Measurements from ENCODE around the gene CNTNAP5. TPM values are rescaled to one million over a fixed set of nuclear protein-coding genes. Genes with fewer than 3 reads are reported as not detected.

CNTNAP5 gene
- total and polyA plus RNA-seq, 2 of the 8 experiments (the other 6 are each of a cell fraction or from before 2014, with no cell fraction given) = 0.11 to 0.76 TPM

- Histone ChIP-seq H3K18ac (ENCODE audit: extremely low read depth, low read length) (no peak overlapping the region), H2BK12ac (ENCODE audit: low read depth, low read length) (no peak overlapping the region), H3K23me2 (ENCODE audit: low read depth, low read length) (no peaks in the 10 kb centered on the region), H3K4ac (replicated peaks; ENCODE audit: insufficient read length, low read depth, low read length) (no peak overlapping the region), H3K9ac (replicated peaks in 1 of 4; ENCODE audit: extremely low read depth in 1 of 4, low read depth in 3 of 4, low read length in 3 of 4) (no peak overlapping the region), H3K4me2 (ENCODE audit: insufficient read depth in 1 of 2, low read depth in 2 of 2, low read length in 2 of 2) (no peak overlapping the region), H3K9me3 (ENCODE audit: insufficient read depth in 2 of 2, low read depth in 1 of 2, low read length in 1 of 2) (no peaks in the 10 kb centered on the region), H2BK120ac (replicated peaks; ENCODE audit: low read depth, low read length) (no peak overlapping the region), H2AFZ (ENCODE audit: low read length) (no peak overlapping the region), H3K56ac (replicated peaks; ENCODE audit: insufficient read length, low read depth, low read length) (no peak overlapping the region), H4K5ac (ENCODE audit: insufficient read length, low read depth, low read length) (no peak overlapping the region), H4K91ac (replicated peaks; ENCODE audit: insufficient read length, low read length) (no peak overlapping the region), H3K36me3 (ENCODE audit: control insufficient read depth in 2 of 4, insufficient read depth in 4 of 4, low read length in 3 of 4) (no peaks in the 10 kb centered on the region), H3K23ac (ENCODE audit: insufficient read length) (no peak overlapping the region), H2BK15ac (ENCODE audit: low read length) (no peak overlapping the region), H3K79me1 (ENCODE audit: low read depth, low read length) (no peaks in the 10 kb centered on the region), H2BK5ac (ENCODE audit: low read depth, low read length) (no peak overlapping the region), H3K14ac (ENCODE audit: insufficient read length) (no peak overlapping the region), H4K8ac (ENCODE audit: extremely low read depth, insufficient read depth, low read length) (no peak overlapping the region), H3K27me3 (replicated peaks in 1 of 4; ENCODE audit: control insufficient read depth in 3 of 4, extremely low read depth in 1 of 4, insufficient read depth in 3 of 4, low read length in 3 of 4) (no peaks in the 10 kb centered on the region), H3K27ac (ENCODE audit: low read depth, low read length) (no peak overlapping the region), H2AK5ac (ENCODE audit: low read depth, low read length) (no peak overlapping the region), H3K4me3 (ENCODE audit: extremely low read depth in 1 of 4, insufficient read depth in 2 of 4, low read depth in 3 of 4, low read length in 4 of 4) (no peak overlapping the region), H3K4me1 (replicated peaks in 1 of 4; ENCODE audit: control insufficient read depth in 3 of 4, insufficient read depth in 4 of 4, low read length in 3 of 4) (no peaks in the 10 kb centered on the region), H2BK20ac (ENCODE audit: low read length) (no peak overlapping the region), H3K79me2 (ENCODE audit: control insufficient read depth in 1 of 2, insufficient read depth in 2 of 2, low read length in 2 of 2) (no peaks in the 10 kb centered on the region), H4K20me1 (replicated peaks in 1 of 2; ENCODE audit: control insufficient read depth in 1 of 2, insufficient read depth in 2 of 2, low read length in 2 of 2) (no peaks in the 10 kb centered on the region)
- DNase-seq (ENCODE audit: low read depth in 1 of 2, low spot score in 2 of 2) = no peak
- ChIA-PET CTCF (ENCODE audit: partially characterized antibody) (interaction anchor here (0.6 kb wide), 2 partner anchors 283 to 473 kb away, joined by 3 read pairs; no protein-coding TSS in a partner anchor), POLR2A (ENCODE audit: partially characterized antibody) (no interaction called here)
- no peak for FAIRE-seq
- no peak for TF ChIP-seq HDAC6 (IDR thresholded peaks at IDR 0.05; ENCODE audit: low read depth, low read length)
- TF ChIP-seq SIN3A (conservative IDR thresholded peaks at IDR 0.05 in 1 of 2, IDR thresholded peaks at IDR 0.05 in 1 of 2; ENCODE audit: low read depth in 1 of 2, low read length in 2 of 2) = no peak
- TF ChIP-seq SP1 (IDR thresholded peaks at IDR 0.05; ENCODE audit: low read depth, low read length) = no peak
- no peak for TF ChIP-seq HDAC2 (IDR thresholded peaks at IDR 0.05; ENCODE audit: borderline replicate concordance in 1 of 2, low read depth in 2 of 2, low read length in 2 of 2)
- TF ChIP-seq TAF1 (IDR thresholded peaks at IDR 0.05; ENCODE audit: low read depth, low read length) = no peak
- TF ChIP-seq ASH2L (IDR thresholded peaks at IDR 0.05; ENCODE audit: low read length) = no peak
- TF ChIP-seq BRCA1 (IDR thresholded peaks at IDR 0.05; ENCODE audit: low read depth, low read length) = no peak
- no peak for TF ChIP-seq GABPA (IDR thresholded peaks at IDR 0.05; ENCODE audit: borderline replicate concordance, insufficient read depth, low read length)
- WGBS, 2 experiments (ENCODE audit: extremely low coverage in 1 of 2, insufficient coverage in 1 of 2, insufficient read length in 1 of 2, insufficient replicate concordance in 2 of 2, low coverage in 1 of 2, low lambda C conversion rate in 2 of 2, missing lambda C conversion rate in 1 of 2) = 94% methylated on average over 11 of the region's 11 CpGs; no CpG with 5 or more reads in 1 of the 2 experiments
Observed at GRCh38 chr2:124814968-124815745, 790.1 kb downstream of the CNTNAP5 start.

Data from H1 (cell line).